Activated T-helper 9 cell treated with anti-CD3 and anti-CD28 coated beads, Interleukin-2, amount 50 U/mL, for 16 hours (primary cell): ENCODE measurements around the gene CYTL1.
"Not testable (repeated sequence)": the region's sequence is repeated elsewhere in the genome, so short reads cannot be mapped to it uniquely, and the experiment has no call there.

ENCODE experiments used
- DNase-seq: peaks from one replicate; pipeline ENCODE4 v3.0.0-alpha.2; 2020; ENCODE audit warnings: low read depth

The CYTL1 gene

GRCh38 chr4:5033281-5033841 lies 14.1 kb upstream of the CYTL1 start:
- no peak for DNase-seq

- no peak for DNase-seq
Observed at GRCh38 chr4:5032813-5033212, 13.6 kb upstream of the CYTL1 start.

- no peak for DNase-seq
Observed at GRCh38 chr4:5030927-5031326, 11.7 kb upstream of the CYTL1 start.

GRCh38 chr4:5030221-5030620 lies 11.0 kb upstream of the CYTL1 start:
- DNase-seq = no peak

GRCh38 chr4:5029447-5029846 lies 10.2 kb upstream of the CYTL1 start:
- no peak for DNase-seq

- no peak for DNase-seq
Observed at GRCh38 chr4:5028480-5028879, 9.2 kb upstream of the CYTL1 start.

- DNase-seq = no peak
Observed at GRCh38 chr4:5027346-5027745, 8.1 kb upstream of the CYTL1 start.

GRCh38 chr4:5026371-5026770 lies 7.1 kb upstream of the CYTL1 start:
- no peak for DNase-seq

- DNase-seq = no peak
Observed at GRCh38 chr4:5024673-5025072, 5.4 kb upstream of the CYTL1 start.

GRCh38 chr4:5021546-5021945 lies 2.3 kb upstream of the CYTL1 start:
- no peak for DNase-seq

- no peak for DNase-seq
Observed at GRCh38 chr4:5020341-5020740, 1.1 kb upstream of the CYTL1 start.

- DNase-seq = no peak
Observed at GRCh38 chr4:5019796-5020195, 538 bp upstream of the CYTL1 start.

GRCh38 chr4:5018603-5019002 lies 655 bp downstream of the CYTL1 start:
- DNase-seq = no peak

GRCh38 chr4:5018096-5018495 lies 1.2 kb downstream of the CYTL1 start:
- DNase-seq = no peak

- DNase-seq = no peak
Observed at GRCh38 chr4:5014007-5014682, 5.1 kb downstream of the CYTL1 start.

- no peak for DNase-seq
Observed at GRCh38 chr4:5012958-5013357, 6.3 kb downstream of the CYTL1 start.

- no peak for DNase-seq
Observed at GRCh38 chr4:5012244-5012898, 6.9 kb downstream of the CYTL1 start.

GRCh38 chr4:5010984-5011383 lies 8.3 kb downstream of the CYTL1 start:
- DNase-seq = no peak

GRCh38 chr4:5009796-5010195 lies 9.5 kb downstream of the CYTL1 start:
- no peak for DNase-seq

- DNase-seq = not testable (repeated sequence)
Observed at GRCh38 chr4:5006932-5007331, 12.3 kb downstream of the CYTL1 start.

GRCh38 chr4:5004496-5004895 lies 14.8 kb downstream of the CYTL1 start:
- no peak for DNase-seq

GRCh38 chr4:5003918-5004317 lies 15.3 kb downstream of the CYTL1 start:
- no peak for DNase-seq

- DNase-seq = no peak
Observed at GRCh38 chr4:5003372-5003857, 15.8 kb downstream of the CYTL1 start.

GRCh38 chr4:5001641-5002040 lies 17.6 kb downstream of the CYTL1 start:
- DNase-seq = not testable (repeated sequence)
